ENCODE data around the gene SUPT7L.
A peak's percentile ranks its signal among the peaks of the same experiment; 100 is the strongest.

Gene SUPT7L

DNA sequence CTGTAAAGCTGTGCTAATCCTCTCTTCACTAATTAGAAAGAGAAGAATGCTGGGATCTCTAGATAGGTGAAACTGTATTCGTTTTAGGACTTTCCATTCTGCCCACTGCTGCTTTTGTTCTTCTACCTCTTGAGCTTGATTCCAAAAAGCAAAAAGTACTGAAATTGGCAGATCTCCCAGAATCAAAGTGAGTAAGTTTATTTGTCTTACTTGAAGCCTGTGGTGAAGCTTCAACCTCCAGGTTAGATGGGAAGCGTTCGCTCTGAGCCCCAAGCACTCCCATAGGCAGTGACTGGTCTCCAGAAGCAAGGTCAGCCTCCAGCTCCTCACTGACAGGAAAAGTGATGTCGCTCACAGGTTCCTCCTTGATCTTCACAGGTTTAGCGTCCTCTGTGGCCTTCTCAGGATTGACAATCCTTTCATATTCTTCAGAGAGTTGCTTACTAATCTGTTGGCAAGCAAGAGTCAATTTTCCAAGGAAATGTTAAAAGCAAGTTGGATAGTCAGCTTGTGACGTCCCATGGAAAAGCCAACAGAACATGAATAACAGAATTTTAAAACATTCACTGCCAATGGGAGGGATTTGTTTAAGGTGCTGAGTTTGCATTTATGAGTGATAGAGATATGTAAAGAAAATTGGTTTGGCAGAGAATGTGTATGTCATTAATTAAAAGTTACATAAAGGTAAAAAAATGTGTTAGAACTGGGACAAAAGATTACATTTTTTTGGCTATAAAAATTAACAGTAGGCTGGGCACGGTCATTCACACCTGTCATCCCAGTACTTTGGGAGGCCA, 8.1 kb downstream of the SUPT7L start:
- peak; percentile 90 for DNase-seq (ENCODE audit: low read depth)
- TF ChIP-seq, protein P1, sequence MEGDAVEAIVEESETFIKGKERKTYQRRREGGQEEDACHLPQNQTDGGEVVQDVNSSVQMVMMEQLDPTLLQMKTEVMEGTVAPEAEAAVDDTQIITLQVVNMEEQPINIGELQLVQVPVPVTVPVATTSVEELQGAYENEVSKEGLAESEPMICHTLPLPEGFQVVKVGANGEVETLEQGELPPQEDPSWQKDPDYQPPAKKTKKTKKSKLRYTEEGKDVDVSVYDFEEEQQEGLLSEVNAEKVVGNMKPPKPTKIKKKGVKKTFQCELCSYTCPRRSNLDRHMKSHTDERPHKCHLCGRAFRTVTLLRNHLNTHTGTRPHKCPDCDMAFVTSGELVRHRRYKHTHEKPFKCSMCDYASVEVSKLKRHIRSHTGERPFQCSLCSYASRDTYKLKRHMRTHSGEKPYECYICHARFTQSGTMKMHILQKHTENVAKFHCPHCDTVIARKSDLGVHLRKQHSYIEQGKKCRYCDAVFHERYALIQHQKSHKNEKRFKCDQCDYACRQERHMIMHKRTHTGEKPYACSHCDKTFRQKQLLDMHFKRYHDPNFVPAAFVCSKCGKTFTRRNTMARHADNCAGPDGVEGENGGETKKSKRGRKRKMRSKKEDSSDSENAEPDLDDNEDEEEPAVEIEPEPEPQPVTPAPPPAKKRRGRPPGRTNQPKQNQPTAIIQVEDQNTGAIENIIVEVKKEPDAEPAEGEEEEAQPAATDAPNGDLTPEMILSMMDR (IDR thresholded peaks at IDR 0.05; ENCODE audit: low read depth, low read length, missing control alignments): no peak

DNA sequence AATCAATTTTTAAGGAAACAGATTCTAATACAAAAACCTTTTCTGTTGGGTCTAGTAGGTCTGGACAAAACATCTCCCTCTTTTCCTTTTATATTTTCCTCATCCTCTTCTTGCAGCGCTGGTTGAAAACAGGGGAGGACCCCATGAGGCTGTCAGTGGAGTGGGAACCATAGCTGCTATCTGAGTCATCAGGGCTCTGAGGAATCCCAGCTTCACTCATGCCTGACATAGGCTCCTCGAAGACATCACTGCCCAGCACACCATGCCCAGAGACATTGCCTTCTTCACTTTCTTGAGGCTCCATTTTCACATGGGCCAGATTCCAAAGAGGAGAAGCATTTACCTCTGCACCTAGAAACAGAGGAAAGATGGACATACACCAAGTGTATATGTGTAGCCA, 10.0 kb downstream of the SUPT7L start:
- TF ChIP-seq, protein P1 (IDR thresholded peaks at IDR 0.05; ENCODE audit: low read depth, low read length, missing control alignments): no peak
- no peak for DNase-seq (ENCODE audit: low read depth)
- in situ Hi-C loops (cut with HindIII; ENCODE audit: low sequenced_read_pairs): no loop called here
- no peak overlapping the region for H3K4me3 ChIP-seq (ENCODE audit: low read depth, low read length)

More for the DNA sequence above, 8.1 kb downstream of the SUPT7L start:
- no peak overlapping the region for H3K4me3 ChIP-seq (ENCODE audit: low read depth, low read length)
- in situ Hi-C loops (cut with HindIII; ENCODE audit: low sequenced_read_pairs): no loop called here

- no peak for DNase-seq (ENCODE audit: low read depth)
- in situ Hi-C loops (cut with HindIII; ENCODE audit: low sequenced_read_pairs): no loop called here
- TF ChIP-seq, protein P1 (IDR thresholded peaks at IDR 0.05; ENCODE audit: low read depth, low read length, missing control alignments): no peak
- H3K4me3 ChIP-seq (ENCODE audit: low read depth, low read length): no peak overlapping the region
Observed at GRCh38 chr2:27652790-27653189, 10.6 kb downstream of the SUPT7L start.

GRCh38 chr2:27652341-27652740, 11.1 kb downstream of the SUPT7L start:
- in situ Hi-C loops (cut with HindIII; ENCODE audit: low sequenced_read_pairs): no loop called here
- TF ChIP-seq, protein P1 (IDR thresholded peaks at IDR 0.05; ENCODE audit: low read depth, low read length, missing control alignments): no peak
- DNase-seq (ENCODE audit: low read depth): no peak
- H3K4me3 ChIP-seq (ENCODE audit: low read depth, low read length): no peak overlapping the region

DNA sequence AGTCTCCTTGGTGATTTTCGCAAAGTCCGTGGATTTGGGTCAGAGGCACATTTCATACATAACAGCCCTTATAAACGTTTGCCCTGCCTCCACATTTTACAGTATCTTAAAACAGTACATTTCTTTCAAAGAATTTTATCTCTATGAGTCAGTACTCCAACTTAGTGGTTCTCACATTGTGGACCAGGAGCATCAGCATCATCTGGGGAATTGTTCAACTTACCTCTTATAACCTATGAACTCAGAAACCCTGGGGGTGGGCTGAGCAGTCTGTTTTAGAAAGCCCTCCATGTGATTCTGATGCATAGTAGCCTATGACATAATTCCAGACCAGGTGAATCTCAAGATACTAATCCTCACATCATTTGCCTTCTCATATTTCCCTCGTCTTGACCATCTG, 12.4 kb downstream of the SUPT7L start:
- DNase-seq (ENCODE audit: low read depth): no peak
- H3K4me3 ChIP-seq (ENCODE audit: low read depth, low read length): no peak overlapping the region
- TF ChIP-seq, protein P1 (IDR thresholded peaks at IDR 0.05; ENCODE audit: low read depth, low read length, missing control alignments): no peak
- in situ Hi-C loops (cut with HindIII; ENCODE audit: low sequenced_read_pairs): no loop called here

DNA sequence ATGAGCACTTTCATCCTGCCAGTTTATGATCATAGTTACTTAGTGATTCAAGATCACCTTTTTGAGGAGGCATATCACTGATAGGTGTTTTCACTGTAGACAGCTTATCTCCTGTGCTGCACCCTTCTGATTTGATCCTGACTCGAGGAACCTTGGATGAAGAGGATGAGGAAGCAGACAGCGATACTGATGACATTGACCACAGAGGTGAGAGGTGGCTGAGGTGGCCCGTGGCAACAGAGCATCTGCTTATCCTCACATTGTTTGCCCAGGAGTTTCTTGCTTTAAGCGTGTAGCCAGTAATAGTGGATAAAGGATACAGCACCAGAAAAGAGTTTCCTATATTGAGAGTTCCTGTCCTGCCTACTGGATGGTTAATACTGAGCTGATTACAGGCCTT, 15.7 kb downstream of the SUPT7L start:
- TF ChIP-seq, protein P1 (IDR thresholded peaks at IDR 0.05; ENCODE audit: low read depth, low read length, missing control alignments): no peak
- in situ Hi-C loops (cut with HindIII; ENCODE audit: low sequenced_read_pairs): no loop called here
- no peak overlapping the region for H3K4me3 ChIP-seq (ENCODE audit: low read depth, low read length)
- no peak for DNase-seq (ENCODE audit: low read depth)
